ENCODE data around the gene DNAJC24.

DNA sequence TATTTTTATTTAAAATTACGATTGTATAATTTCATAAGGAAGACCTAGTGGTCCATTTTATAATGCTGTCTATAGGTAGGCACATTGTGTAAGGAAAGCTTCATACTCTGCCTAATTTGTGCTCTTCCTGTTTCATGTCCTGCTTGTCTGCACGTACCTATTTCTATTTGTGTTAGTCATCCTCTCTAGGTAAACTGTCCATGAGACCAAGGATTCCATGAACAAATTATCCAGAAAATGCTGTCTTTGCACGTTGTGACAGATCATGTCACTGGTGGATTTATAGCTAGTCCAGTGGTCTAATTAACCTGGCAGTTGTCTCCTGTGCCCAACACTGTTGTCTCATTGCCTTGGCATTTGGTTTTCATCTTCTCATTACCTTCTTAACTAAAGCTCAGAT, 44.7 kb downstream of the DNAJC24 start:
- TF ChIP-seq, protein P1, sequence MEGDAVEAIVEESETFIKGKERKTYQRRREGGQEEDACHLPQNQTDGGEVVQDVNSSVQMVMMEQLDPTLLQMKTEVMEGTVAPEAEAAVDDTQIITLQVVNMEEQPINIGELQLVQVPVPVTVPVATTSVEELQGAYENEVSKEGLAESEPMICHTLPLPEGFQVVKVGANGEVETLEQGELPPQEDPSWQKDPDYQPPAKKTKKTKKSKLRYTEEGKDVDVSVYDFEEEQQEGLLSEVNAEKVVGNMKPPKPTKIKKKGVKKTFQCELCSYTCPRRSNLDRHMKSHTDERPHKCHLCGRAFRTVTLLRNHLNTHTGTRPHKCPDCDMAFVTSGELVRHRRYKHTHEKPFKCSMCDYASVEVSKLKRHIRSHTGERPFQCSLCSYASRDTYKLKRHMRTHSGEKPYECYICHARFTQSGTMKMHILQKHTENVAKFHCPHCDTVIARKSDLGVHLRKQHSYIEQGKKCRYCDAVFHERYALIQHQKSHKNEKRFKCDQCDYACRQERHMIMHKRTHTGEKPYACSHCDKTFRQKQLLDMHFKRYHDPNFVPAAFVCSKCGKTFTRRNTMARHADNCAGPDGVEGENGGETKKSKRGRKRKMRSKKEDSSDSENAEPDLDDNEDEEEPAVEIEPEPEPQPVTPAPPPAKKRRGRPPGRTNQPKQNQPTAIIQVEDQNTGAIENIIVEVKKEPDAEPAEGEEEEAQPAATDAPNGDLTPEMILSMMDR (conservative IDR thresholded peaks at IDR 0.05; ENCODE audit: low read depth, low read length), result no peak
- no peak for TF ChIP-seq EZH2 (IDR thresholded peaks at IDR 0.05; ENCODE audit: borderline replicate concordance, low read depth, low read length, poor library complexity, severe bottlenecking)
